AG08396 (cell line): Measurements from ENCODE around the gene AOC3.
A peak's percentile ranks its signal among the peaks of the same experiment; 100 is the strongest.
"Not testable (repeated sequence)": the region's sequence is repeated elsewhere in the genome, so short reads cannot be mapped to it uniquely, and the experiment has no call there.

Experiments used
- DNase-seq: peaks from one replicate; pipeline ENCODE4 v3.0.0; 2012; ENCODE audit warnings: low spot score, mixed read lengths

The AOC3 gene

GRCh38 chr17:42844761-42845555 lies 6.0 kb upstream of the AOC3 start:
- no peak for DNase-seq

GRCh38 chr17:42845556-42845917 lies 5.5 kb upstream of the AOC3 start:
- no peak for DNase-seq

- DNase-seq: no peak
Measured at GRCh38 chr17:42845918-42846593, 4.9 kb upstream of the AOC3 start.

GRCh38 chr17:42846594-42847280 lies 4.3 kb upstream of the AOC3 start:
- DNase-seq: peak; percentile 58

GRCh38 chr17:42848093-42848492 lies 2.9 kb upstream of the AOC3 start:
- no peak for DNase-seq

DNA sequence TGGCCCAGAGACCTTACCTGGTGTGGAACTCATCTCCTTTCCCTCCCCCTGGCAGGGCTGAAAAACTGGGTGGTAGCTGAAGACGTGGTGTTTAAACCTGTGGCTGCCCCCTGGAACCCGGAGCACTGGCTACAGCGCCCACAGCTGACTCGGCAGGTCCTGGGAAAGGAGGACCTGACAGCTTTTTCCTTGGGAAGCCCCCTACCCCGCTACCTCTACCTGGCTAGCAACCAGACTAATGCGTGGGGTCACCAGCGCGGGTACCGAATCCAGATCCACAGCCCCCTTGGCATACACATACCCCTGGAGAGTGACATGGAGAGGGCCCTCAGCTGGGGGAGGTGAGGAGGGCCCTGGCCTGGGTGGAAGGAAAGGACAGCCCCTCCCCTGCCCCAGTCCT lies 2.0 kb upstream of the AOC3 start:
- no peak for DNase-seq

DNA sequence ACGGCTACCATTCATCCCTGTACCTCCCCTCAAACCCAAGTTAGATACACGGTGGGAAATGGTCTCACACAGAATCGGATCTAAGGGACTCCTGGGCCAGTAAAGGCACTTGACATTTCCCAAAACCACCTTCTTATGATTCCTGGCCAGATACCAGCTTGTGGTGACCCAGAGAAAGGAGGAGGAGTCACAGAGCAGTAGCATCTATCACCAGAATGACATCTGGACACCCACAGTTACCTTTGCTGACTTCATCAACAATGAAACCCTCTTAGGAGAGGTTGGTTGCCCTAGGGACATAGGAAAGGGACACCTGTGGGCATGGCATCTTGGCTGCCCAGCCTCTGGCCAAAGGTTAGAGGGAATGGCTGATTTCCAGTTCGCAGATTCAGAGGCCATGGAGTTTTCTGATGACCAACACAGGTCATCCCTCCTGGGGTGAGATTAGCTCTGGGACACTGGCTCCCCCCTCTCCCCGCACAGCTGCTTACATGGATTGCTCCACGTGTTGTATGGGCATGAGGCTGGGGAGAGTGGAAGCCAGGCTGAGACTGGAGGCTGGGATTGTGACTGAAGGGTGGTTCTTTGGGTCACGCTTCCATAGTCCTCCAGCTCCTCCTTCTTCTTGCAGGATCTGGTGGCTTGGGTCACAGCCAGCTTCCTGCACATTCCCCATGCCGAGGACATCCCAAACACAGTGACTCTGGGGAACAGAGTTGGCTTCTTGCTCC lies 1.4 kb upstream of the AOC3 start:
- no peak for DNase-seq

DNA sequence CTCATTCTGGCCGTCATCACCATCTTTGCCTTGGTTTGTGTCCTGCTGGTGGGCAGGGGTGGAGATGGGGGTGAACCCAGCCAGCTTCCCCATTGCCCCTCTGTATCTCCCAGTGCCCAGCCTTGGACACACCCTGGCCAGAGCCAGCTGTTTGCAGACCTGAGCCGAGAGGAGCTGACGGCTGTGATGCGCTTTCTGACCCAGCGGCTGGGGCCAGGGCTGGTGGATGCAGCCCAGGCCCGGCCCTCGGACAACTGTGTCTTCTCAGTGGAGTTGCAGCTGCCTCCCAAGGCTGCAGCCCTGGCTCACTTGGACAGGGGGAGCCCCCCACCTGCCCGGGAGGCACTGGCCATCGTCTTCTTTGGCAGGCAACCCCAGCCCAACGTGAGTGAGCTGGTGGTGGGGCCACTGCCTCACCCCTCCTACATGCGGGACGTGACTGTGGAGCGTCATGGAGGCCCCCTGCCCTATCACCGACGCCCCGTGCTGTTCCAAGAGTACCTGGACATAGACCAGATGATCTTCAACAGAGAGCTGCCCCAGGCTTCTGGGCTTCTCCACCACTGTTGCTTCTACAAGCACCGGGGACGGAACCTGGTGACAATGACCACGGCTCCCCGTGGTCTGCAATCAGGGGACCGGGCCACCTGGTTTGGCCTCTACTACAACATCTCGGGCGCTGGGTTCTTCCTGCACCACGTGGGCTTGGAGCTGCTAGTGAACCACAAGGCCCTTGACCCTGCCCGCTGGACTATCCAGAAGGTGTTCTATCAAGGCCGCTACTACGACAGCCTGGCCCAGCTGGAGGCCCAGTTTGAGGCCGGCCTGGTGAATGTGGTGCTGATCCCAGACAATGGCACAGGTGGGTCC lies 607 bp downstream of the AOC3 start:
- DNase-seq: not testable (repeated sequence)

- no peak for DNase-seq
Measured at GRCh38 chr17:42852351-42852750, 1.4 kb downstream of the AOC3 start.

GRCh38 chr17:42853004-42853403 lies 2.0 kb downstream of the AOC3 start:
- no peak for DNase-seq

- DNase-seq: no peak
Measured at GRCh38 chr17:42853597-42853967, 2.6 kb downstream of the AOC3 start.

DNA sequence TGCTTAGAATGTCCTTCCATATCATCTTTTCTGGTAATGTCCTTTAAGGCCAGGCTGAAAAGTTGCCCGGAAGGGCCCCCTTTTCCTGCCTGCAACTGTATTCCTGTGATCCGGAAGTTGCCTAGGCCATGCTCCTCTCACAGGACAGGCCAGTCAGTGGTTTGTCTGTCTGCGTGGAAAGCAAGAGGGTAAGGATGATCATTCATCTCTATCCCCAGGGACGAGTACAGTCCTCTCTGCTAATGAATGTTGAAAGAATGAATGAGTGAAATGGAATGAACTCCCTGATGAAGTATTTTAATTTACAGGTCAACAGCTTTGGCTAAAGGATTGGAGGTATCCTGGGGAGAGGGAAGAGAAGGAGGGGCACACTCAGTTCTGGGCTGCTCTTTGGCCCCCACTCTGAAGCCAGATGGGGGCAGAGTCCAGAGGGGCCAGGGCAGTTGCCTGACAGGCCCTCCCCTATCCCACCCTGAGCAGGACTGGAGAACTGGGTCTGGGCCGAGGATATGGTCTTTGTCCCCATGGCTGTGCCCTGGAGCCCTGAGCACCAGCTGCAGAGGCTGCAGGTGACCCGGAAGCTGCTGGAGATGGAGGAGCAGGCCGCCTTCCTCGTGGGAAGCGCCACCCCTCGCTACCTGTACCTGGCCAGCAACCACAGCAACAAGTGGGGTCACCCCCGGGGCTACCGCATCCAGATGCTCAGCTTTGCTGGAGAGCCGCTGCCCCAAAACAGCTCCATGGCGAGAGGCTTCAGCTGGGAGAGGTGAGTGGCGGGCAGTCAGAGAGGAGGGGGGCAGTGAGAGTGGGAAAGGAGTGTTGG lies 3.2 kb downstream of the AOC3 start:
- DNase-seq: no peak

DNA sequence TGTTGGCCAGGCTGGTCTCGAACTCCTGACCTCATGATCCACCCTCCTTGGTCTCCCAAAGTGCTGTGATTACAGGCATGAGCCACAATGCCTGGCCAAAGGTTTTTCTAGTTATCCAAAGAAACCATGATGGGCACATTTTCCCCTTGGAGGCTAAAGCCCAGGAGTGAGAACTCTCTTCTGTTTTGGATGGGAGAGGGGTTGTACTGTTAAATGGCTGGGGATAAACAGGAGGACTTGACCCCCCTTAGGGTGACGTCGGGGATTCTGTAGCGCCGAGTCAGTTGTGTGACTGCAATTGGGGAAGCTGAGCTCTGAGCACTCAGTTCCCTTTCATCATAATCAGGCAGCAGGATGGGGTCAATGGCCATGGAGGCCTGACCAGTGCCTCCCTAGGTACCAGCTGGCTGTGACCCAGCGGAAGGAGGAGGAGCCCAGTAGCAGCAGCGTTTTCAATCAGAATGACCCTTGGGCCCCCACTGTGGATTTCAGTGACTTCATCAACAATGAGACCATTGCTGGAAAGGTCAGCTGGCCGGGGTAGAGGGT lies 4.1 kb downstream of the AOC3 start:
- no peak for DNase-seq

DNA sequence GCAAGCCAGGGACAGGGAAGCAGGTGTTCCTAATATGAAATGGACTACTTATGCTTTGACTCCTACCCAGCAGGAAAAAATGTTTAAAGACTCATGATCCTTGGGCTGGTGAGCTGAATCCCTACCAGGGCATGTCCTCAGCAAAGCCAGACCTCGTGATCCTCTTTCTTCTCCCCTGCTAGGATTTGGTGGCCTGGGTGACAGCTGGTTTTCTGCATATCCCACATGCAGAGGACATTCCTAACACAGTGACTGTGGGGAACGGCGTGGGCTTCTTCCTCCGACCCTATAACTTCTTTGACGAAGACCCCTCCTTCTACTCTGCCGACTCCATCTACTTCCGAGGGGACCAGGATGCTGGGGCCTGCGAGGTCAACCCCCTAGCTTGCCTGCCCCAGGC lies 5.1 kb downstream of the AOC3 start:
- DNase-seq: not testable (repeated sequence)

GRCh38 chr17:42856516-42856915 lies 5.5 kb downstream of the AOC3 start:
- not testable (repeated sequence) for DNase-seq

GRCh38 chr17:42857389-42857788 lies 6.4 kb downstream of the AOC3 start:
- DNase-seq: no peak

GRCh38 chr17:42865638-42866094 lies 14.7 kb downstream of the AOC3 start:
- DNase-seq: no peak

GRCh38 chr17:42866216-42866615 lies 15.2 kb downstream of the AOC3 start:
- no peak for DNase-seq

DNA sequence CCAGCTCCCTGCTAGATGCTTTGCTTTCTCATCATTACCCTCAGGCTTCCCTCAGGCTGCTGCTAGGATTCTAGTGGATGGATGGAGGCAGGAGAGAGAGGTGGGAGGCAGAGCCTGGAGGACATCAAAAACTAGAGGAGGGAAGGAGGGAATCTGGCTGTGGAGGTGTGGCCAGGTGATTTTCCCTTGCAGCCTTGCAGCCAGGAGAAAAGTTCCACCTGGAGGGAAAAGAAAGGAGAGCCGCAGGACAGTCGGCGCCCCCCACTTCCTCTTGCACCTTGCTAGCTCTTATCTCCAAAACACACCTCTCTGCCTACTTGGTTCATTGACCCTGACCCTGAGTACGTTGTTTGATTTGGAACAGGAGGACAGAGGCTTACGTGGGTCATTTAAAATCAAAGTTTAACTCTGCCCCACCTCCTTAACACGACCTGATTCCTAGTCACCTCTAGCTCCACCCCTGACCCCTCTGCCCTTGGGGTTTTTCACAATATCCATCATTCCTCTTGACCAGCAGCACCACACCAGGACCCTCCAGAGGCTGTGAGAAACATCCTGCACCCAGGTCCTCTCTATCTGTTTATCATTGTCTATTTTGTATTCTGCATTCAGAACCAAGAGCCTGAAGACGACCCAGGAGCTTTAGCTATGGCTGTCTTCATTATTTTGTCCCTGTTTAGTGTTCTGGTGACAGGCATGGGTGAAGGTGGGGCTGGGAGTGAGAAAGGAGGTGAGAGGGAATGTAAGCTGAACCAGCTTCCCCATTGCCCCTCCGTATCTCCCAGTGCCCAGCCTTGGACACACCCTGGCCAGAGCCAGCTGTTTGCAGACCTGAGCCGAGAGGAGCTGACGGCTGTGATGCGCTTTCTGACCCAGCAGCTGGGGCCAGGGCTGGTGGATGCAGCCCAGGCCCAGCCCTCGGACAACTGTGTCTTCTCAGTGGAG lies 15.9 kb downstream of the AOC3 start:
- DNase-seq: no peak
